Measurements from ENCODE around the gene LRBA. TPM values are rescaled to one million over a fixed set of nuclear protein-coding genes. Genes with fewer than 3 reads are reported as not detected.

LRBA gene
- polyA plus RNA-seq, 1 experiment: 23.4 TPM

GRCh38 chr4:150497612-150498011 lies 517.5 kb downstream of the LRBA start:
- H3K4me3 ChIP-seq (ENCODE audit: low read depth, low read length): no peak overlapping the region
- no peak overlapping the region for H3K27ac ChIP-seq (ENCODE audit: low read depth, low read length)
- H3K27me3 ChIP-seq (ENCODE audit: control insufficient read depth, insufficient read depth, low read length): no peaks in the 10 kb centered on the region
- ChIA-PET POLR2A (no interaction called here), CTCF (no interaction called here)
- TF ChIP-seq CTCF (IDR thresholded peaks at IDR 0.05; ENCODE audit: low read depth, low read length): no peak
- no peaks in the 10 kb centered on the region; the same call in 1 of the 2 replicates for H3K9me3 ChIP-seq (ENCODE audit: control insufficient read depth, insufficient read depth, low read length)
- no peak for DNase-seq (ENCODE audit: low read depth, low spot score)

GRCh38 chr4:150495550-150495949 lies 519.5 kb downstream of the LRBA start:
- TF ChIP-seq CTCF (IDR thresholded peaks at IDR 0.05; ENCODE audit: low read depth, low read length): no peak
- Histone ChIP-seq H3K27me3 (ENCODE audit: control insufficient read depth, insufficient read depth, low read length) (no peaks in the 10 kb centered on the region), H3K4me3 (ENCODE audit: low read depth, low read length) (no peak overlapping the region), H3K27ac (ENCODE audit: low read depth, low read length) (no peak overlapping the region), H3K9me3 (ENCODE audit: control insufficient read depth, insufficient read depth, low read length) (no peaks in the 10 kb centered on the region)
- ChIA-PET CTCF (no interaction called here), POLR2A (no interaction called here)
- DNase-seq (ENCODE audit: low read depth, low spot score): no peak

- no peaks in the 10 kb centered on the region for H3K9me3 ChIP-seq (ENCODE audit: control insufficient read depth, insufficient read depth, low read length)
- no peak overlapping the region for H3K27ac ChIP-seq (ENCODE audit: low read depth, low read length)
- TF ChIP-seq CTCF (IDR thresholded peaks at IDR 0.05; ENCODE audit: low read depth, low read length): no peak
- H3K4me3 ChIP-seq (ENCODE audit: low read depth, low read length): no peak overlapping the region
- POLR2A ChIA-PET: no interaction called here
- CTCF ChIA-PET: no interaction called here
- H3K27me3 ChIP-seq (ENCODE audit: control insufficient read depth, insufficient read depth, low read length): no peaks in the 10 kb centered on the region
- DNase-seq (ENCODE audit: low read depth, low spot score): no peak
Measured at GRCh38 chr4:150493851-150494250, 521.2 kb downstream of the LRBA start.

DNA sequence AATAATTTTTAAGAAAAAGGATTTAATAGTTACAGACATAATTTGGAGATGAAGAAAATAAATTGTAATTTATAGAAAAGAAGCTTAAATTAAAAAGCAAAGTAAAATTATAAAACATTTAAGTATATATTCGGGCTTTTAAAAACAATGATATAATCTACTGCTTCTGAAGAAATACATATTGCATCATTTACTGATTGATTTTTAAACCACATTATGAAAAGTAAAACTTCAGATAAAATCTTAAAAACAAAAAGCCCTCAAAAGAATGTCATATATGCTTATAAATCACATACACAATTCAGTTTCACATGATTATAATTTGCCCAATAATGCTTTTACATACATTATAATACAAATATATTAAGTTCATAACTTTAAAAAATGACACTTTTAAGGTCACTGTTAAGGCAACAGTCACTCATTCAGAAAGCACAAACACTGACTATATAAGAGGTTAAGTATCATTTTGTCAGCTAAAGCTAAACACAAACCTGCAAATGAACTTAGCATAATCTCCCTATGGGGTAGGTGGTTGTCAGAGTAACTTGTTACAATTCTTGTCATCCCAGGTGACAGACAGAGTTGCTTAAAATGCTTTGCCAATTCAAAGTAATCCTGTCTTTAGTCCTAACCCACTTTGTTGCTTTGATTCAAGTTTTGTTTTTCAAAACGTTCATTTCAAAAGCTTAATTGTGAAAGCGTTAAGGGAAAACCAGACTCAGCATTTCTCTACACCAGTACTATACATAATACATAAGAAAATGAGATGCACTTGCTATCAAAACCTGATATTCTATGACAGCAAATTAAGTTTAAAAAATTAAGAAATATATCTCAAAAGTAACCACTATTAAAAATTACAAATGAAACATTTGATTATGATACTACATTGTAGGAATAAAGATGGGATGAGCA lies 523.7 kb downstream of the LRBA start:
- POLR2A ChIA-PET: no interaction called here
- H3K4me3 ChIP-seq (ENCODE audit: low read depth, low read length): no peak overlapping the region
- CTCF ChIA-PET: no interaction called here
- H3K27me3 ChIP-seq (ENCODE audit: control insufficient read depth, insufficient read depth, low read length): no peaks in the 10 kb centered on the region
- no peaks in the 10 kb centered on the region for H3K9me3 ChIP-seq (ENCODE audit: control insufficient read depth, insufficient read depth, low read length)
- TF ChIP-seq CTCF (IDR thresholded peaks at IDR 0.05; ENCODE audit: low read depth, low read length): no peak
- H3K27ac ChIP-seq (ENCODE audit: low read depth, low read length): no peak overlapping the region
- no peak for DNase-seq (ENCODE audit: low read depth, low spot score)

DNA sequence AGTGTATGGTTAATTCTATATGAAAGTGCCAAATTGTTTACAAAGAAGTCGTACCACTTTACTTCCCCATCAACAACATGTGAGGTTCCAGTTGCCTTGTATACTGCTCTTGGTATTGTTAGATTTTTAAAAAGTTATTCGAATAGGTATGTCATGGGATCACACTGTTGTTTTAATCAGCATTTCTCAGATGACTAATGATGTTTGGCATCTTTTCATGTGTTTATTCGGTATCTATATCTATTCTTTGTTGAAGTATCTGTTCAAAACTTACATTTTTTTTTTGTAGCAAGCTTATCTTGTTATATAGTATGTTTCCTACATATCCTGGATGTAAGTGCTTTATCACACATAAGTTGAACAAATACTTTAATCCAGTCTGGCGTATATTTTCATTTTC lies 532.5 kb downstream of the LRBA start:
- Histone ChIP-seq H3K27ac (ENCODE audit: low read depth, low read length) (no peak overlapping the region), H3K4me3 (ENCODE audit: low read depth, low read length) (no peak overlapping the region), H3K9me3 (ENCODE audit: control insufficient read depth, insufficient read depth, low read length) (no peaks in the 10 kb centered on the region), H3K27me3 (ENCODE audit: control insufficient read depth, insufficient read depth, low read length) (no peaks in the 10 kb centered on the region)
- CTCF ChIA-PET: interaction anchor here (0.6 kb wide), 1 partner anchor 384 kb away, joined by 3 read pairs; no protein-coding TSS in a partner anchor
- no peak for DNase-seq (ENCODE audit: low read depth, low spot score)
- TF ChIP-seq CTCF (IDR thresholded peaks at IDR 0.05; ENCODE audit: low read depth, low read length): no peak
- POLR2A ChIA-PET: no interaction called here

All from AG04450 (cell line).